ENCODE measurements around the gene CST7.

CST7 gene

DNA sequence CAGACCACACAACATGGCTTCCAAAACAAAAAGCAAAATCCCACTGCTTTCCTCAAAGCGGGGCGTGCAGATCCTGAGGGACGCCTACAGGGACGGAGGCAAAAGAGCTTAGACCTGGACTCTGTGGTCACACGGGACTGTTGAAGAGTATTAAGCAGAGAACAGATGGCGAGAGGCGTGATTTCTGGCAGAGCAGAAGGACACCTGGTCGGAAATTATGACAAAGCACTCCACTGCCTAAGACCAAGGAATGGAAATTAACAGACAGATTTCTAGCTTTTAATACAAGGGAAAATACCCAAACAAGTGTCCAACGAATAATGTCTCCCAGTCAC is 15.4 kb downstream of the CST7 start:
- no peak for DNase-seq (ENCODE audit: low read depth in 2 of 2)

DNA sequence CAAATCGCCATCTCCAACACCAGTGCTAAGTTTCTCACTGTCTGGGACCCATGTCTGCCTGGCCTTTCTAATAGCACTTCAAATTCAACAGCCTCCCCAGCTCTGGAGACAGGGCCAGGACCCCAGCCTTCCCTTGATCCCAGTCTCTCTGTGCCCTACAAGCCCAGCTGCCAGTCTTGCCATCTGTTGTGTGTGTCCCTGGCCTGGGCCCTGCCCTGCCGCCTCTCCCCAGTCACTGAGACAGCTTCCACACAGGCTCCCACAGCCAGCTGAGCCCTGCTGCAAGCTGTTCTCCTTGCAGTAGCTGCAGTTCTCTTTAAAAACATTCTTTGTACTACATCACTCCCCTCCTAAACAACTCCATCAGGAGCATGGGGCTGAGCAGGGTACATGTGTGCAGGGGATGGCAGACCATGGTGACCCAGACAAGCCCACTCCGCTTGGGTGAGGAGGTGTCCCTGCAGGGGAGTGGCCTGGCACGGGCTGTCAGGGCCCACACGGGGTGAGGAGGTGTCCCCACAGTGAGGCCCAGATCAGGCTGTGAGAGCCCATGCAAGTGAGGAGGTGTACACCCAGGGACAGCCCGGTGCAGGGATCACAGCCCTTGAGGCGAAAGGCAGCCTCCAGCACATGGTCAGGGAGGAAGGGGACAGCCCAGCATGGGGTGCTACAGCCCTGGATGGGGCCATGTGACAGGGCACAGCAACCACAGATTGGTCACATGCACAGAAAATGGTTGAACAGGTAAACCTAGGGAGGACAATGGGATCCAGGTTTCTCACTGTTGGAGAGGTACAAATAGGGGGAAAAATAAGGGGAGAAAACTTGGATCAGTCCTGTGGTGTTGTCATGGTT is 16.2 kb downstream of the CST7 start:
- no peak for DNase-seq (ENCODE audit: low read depth in 2 of 2)

DNA sequence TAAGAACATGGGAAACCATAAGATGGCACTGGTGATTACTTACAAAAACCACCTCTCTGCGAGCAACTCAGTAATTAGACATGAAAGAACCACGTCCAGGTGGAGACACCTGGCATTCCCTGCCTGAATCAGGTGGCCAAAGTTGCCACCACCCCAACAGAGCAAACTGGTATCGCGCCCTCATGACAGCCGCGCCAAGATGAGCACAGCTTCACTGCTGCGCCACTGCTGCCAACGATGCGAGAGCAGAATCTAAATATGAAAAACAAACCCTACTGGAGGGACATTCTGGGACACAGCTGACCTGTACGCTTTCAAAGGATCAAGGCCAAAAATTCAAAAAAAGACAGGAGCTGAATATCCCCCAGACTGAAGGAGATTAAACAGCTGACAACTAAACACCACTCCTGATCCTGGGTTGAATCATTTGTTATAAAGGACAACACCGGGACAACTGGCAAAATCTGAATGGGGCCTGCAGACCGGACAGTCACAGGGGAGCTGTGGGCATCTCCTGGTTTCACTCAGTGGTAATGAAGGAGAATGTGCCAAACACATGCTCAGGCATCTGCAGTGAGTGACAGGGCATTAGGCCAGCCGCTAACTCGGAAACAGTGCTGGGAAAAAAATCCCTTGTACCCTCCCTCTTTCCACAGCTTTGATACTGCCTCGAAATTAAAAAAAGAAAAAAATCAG is 17.4 kb downstream of the CST7 start:
- DNase-seq (ENCODE audit: low read depth in 2 of 2) = no peak

DNA sequence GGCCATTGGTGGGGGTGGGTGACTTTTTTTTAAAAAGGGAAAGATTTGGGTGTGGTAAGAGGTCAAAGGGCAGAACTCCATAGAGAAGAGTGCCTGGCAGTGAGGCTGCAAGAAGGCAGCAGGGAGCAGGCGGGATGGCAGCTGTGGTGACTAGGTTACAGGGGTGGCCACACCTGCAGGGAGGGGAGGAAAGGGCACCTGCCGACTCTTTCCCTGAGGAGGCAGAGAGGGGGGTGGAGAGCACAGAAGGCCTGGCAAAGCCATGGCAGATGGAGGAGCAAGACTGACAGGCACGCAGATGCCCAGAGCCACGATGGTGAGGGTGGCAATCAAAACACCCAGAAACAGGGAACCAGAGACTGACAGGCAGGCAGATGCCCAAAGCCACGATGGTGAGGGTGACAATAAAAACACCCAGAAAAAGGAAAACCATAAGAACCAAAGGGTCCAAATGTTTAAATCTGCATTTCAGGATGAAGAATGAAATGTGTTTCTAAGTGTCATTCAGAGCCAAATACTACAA is 19.3 kb downstream of the CST7 start:
- DNase-seq (ENCODE audit: low read depth in 2 of 2) = no peak

DNA sequence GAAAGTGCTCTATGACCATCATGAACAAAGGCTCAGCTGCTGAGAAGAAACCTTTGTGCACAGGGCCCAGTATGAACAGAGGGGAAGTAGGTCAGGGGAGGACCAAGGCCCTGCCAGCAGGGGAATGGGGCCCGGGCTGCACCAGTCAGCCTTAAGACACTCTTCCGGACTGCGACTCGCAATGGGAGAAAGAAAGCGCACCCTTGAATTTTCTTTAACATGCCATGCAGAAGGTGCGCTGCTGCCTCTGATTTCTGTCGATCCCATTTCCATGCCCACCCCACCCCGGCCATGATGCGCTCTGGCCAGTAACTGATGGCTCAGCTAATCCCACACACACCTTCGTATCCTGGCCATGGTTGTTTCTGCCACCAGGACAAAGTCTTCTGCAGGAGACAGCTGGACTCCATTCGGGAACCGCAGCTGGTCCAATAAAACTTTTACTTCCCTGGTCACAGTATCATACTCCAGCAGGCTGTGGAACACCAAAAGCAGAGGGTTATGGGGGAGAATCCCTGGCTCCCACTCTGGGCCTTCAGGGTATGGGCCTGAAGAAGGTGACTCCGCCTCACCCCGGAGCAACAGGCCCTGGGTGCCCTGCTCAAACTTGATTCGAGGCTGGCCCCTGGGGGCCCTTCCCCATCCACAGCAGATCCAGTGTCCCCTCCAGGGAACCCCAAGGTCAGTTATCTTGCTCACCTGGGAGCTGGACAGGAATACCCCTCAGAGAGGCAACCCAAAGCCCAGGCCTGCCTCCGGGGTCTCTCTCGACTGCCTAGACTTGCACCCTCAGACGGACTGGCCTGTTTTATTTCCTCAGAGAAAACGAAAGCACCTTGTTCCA is 20.3 kb downstream of the CST7 start:
- no peak for DNase-seq (ENCODE audit: low read depth in 2 of 2)

DNA sequence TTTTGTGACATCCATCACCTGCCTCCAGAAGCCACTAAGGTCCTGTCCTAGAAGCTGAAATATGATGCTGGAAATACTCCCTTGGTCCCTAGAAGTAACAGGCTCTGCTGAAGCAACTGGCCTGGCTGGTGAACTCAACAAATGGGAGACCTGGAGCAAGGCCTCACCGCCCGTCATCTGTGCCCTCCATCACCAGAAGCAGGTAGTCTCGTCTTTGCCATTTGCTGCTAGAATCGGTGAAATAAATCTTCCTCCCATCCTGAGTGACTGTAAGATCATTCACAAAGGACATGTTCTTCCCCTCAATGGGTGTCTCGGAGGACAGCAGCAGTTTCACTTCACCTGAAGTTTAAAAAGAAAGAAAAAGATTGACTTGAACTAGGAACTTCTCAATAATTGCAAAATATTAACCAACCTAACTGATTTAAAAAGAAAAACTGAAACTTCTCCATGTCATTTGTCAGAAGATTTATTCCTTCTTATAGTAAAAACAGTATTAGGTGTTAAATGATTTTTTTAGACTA is 21.0 kb downstream of the CST7 start:
- DNase-seq (ENCODE audit: low read depth in 2 of 2) = no peak

DNA sequence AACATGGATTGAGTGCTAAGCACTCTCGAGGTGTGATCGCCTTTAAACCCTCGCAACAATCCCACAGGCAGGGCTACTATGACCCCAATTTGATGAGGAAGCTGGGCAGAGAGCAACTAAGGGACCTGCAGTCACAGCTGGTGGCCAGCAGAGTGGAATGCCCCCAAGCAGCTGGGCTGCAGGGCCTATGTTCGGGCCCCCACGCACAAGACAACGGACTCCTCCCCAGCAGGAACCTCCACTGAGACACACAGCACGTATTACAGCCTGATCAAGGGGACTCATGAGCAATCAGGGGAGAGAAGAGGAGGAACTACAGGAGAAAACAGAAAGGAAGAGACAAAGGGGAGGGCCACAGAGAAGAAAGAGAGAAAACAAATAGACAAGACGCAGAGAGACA is 21.7 kb downstream of the CST7 start:
- DNase-seq (ENCODE audit: low read depth in 2 of 2) = no peak

DNA sequence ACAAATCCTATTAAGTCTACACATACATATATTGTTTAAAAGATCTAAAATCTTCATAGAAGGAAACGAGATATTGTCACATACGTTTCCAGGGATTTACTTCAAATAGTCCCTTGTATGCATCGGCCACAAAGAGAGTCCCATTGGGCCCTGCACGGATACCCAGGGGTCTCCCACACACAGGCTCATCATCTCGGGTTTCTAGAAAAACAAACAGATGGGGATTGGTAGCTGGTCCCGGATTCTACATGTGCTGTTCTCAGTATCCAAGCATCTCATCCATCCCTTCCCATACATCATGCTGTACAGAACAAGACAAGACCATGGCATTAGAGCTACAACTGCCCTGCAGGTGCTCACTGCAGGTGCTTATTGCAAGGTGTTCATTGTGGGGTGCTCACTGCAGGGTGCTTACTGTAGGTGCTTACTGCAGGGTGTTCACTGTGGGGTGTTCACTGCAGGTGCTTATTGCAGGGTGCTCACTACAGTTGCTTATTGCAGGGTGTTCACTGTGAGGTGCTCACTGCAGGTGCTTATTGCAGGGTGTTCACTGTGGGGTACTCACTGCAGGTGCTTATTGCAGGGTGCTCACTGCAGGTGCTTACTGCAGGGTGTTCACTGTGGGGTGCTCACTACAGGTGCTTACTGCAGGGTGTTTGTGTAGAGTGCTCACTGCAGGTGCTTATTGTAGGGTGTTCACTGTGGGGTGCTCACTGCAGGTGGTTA is 22.5 kb downstream of the CST7 start:
- no peak for DNase-seq (ENCODE audit: low read depth in 2 of 2)

DNA sequence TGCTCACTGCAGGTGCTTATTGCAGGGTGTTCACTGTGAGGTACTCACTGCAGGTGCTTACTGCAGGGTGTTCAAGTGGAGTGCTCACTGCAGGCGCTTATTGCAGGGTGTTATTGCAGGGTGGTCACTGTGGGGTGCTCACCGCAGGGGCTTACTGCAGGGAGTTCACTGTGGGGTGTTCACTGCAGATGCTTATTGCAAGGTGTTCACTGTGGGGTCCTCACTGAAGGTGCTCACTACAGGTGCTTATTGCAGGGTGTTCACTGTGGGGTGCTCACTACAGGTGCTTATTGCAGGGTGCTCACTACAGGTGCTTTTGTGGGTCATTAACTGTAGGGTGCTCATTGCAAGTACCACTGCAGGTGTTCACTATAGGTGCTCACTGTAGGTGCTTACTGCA is 23.3 kb downstream of the CST7 start:
- no peak for DNase-seq (ENCODE audit: low read depth in 2 of 2)

DNA sequence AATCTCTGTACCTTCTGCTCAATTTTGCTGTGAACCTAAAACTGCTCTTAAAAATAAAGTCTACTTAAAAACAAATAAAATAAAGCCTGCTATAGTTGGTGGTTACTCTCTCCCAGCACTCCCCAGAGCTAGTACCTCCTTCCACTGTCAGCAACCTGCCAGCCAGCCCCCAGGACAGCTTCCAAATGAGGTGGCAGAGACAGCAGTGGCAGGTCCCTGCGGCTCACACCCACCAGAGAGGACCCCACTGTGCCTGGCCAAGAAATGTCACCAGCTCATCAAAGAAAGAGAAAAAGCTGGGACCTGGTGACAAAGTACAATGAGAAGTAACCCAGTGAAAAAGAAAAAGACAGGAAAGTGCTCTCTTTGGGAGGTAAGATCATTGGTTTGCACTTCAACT is 28.3 kb downstream of the CST7 start:
- no peak for DNase-seq (ENCODE audit: low read depth in 2 of 2)

DNA sequence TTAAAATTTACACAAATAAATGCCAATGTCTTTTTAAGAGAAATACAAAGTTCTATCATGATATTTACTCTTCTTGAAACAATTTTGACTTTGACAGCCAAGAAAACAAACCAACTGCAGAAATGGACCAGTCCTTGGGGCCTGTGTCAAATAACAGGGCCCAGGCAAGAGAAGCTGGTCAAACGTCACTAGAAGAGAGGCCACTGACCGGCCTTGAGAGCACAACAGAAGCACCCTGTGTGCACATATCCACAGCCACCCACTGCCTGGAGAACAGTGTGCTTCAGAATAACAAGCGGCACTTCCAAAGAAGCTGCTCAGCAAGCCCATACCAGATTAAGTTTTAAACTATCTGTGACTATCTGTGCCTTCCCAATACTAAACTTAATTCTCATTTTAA is 28.7 kb downstream of the CST7 start:
- DNase-seq (ENCODE audit: low read depth in 2 of 2) = no peak

DNA sequence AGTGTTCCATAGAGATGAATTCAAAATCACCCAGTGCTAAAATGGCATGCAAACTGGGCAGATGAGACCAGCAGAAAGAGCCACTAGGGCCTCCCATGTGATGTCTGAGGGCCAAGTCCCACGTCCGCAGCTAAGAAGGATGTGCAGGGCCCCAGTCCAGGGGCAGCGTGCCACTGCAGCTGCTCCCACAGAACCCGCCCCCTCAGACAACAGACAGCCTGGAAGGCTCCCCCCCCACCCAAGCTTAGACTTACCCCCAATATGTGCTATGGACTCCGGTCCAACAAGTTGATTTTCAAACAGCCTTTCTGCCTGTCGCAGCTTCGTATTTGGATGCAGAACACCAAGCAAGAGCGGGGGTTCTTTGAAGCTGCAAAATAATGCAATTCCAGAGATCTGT is 29.4 kb downstream of the CST7 start:
- DNase-seq (ENCODE audit: low read depth in 2 of 2) = no peak

DNA sequence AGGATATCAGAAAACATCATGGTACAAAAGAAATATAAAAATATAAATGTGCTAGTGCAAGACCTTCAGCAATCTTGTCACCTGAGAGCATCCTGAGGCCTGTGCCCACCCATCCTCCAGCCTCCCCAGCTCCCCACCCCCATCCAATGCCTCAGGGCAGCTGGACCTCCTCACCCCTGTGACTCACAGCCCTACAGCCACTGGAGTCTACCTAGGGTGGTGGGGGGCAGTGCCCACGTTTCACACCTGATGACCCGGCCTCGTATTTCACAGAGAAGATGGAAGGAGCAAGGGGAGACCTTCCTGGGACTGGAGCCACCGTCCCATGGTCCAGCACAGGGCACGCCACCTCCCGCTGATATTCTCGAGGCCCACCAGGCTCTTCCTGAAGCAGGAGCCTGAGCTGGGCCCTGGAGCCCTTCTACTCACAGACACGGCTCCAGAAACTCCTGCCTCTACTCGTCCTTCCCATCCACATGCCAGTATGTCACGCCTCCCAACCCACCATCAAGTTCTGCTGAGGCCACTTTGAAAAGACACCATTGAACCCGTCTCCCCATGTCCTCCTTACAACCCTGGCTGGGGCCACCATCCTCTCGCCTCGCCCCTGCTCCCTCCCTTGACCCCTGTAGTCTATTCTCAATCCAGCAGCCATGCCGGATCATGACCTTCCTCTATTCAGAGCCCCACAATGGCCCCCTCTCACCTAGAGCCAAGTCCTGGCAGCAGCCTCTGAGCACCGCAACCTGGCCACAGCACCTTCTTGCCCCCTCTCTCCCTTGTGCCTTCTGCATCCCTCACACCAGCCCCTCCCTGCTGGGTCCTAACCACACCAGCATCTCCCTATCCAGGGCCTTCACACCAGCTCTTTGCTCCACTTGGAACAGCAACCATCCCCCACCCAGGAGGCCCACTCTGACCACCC is 30.2 kb downstream of the CST7 start:
- no peak for DNase-seq (ENCODE audit: low read depth in 2 of 2)

DNA sequence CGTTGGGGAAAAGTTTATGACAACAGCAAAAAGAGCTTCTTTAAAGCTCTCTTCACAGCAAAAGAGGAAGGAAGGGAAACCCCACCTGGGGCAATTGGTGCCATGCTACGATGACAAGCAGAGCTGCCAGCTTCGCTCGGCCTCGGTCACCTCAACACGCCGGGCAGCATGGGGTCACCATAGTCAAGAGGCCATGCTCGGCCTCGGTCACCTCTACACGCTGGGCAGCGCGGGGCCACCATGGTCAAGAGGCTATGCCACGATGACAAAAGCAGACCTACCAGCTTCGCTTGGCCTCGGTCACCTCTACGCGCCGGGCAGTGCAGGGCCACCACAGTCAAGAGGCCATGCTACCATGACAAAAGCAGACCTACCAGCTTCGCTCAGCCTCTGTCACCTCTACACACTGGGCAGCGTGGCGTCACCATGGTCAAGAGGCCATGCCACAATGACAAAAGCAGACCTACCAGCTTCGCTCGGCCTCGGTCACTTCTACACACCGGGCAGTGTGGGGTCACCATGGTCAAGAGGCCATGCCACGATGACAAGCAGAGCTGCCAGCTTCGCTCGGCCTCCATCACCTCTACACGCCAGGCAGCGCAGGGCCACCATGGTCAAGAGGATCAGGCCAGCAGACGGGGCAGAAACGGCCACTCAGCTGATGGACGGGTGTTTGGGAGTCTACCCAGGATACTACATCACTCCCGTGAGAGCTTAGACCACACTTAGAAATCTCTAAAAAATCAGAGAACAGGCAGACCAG is 31.4 kb downstream of the CST7 start:
- DNase-seq (ENCODE audit: low read depth in 2 of 2) = no peak

DNA sequence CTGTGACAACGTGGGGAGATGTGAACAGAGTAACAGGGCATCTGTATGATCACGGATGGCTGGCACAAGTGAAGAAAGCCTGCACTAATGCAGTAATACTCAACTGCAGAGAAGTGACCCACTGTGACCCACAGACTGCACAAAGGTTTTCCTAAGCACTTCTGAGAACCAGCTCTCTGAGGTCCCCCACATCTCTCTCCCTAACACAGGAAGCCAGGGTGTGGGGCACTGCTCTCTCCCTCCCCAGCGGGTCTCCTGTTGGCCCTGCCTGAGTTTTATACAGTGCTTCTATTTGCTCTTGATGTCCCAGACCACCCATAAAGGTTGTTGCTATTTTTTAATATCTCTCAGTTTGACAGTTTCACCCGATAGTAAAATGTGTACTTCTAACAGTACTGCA is 32.2 kb downstream of the CST7 start:
- no peak for DNase-seq (ENCODE audit: low read depth in 2 of 2)

DNA sequence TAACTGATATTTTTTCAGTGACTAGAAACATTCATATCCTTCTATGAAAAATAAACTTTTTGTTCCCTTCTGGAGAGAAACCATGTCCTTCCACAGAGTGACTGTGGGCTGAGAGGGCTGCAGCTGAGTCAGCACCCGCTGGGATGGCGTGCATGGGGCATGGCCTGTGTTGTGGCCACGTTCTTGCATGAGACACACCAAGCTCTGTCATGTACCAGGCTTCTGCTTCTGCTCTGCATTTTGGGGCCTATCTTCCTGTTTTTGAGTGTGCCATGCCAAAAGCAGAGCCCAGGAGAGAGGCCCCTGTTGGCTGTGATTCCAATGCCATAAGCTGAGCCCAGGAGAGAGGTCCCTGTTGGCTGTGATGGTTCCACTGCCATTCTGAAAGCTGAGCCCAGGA is 32.7 kb downstream of the CST7 start:
- no peak for DNase-seq (ENCODE audit: low read depth in 2 of 2)

DNA sequence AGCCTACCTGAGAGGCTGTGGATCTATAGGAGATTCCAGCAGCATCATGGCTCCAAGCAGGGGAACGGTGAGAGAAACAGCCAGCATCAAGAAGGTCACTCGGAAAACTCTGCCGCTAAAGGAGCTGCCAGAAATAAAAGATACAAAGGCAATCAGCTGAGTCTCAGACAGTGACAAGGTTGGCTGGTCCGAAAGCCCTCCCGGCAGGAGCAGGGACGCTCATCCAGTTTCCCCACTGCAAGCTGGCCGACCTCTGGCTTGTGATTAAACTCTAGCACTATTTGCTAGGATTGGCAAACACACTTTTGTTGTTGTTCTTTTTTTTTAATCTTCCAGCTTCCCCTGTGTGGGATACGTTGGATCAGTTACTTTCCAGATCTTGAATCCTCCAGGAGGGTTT is 34.8 kb downstream of the CST7 start:
- DNase-seq (ENCODE audit: low read depth in 2 of 2) = no peak

DNA sequence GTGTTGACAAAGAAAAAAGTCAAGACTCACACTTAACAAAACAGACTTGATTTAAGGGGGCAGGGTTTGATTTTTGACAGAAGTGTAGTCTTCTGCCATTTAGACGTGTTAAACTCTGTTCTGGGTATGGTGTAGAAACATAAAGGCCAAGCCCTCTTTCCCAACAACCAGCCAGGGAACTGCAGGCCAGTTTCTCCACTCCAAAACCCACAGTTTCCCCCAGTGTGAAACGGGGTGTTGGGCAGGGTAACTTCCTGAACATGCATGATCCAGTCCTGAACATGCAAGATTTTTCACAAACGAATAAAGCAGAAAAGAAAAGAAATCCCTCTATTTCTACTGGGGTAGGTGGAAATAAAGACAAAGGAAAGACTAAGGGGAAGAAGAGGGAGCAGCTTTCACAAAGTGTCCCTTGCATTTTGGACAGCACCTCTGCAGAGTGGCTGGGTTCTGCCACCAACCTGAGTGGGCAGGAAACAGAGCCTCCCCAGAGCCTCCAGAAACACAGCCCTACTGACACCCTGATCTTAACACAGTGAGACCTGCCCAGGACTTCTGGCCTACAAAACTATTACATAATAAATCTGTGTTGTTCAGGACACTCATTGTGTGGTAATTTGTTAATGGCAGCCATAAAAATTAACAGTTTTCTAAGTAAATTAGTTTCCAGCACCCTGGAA is 36.0 kb downstream of the CST7 start:
- no peak for DNase-seq (ENCODE audit: low read depth in 2 of 2)

DNA sequence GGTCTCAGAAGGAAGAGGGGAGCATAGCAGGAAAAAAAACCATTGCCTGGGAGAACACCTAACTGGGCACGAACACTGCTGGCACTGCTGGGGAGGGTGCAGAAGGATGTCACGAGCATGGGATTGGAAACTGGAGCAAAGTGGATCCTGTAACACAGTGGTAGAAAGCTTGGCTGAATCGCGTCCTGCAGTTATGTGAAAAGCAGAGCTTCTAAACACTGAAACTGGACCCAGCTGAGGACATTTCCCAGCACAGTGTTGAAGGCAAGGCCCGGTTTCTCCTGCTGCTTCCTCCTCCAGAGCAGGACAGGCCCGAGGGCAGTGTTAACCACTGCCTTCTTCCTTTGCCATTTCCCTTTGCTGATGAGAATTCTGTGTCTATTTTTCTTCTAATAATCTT is 36.7 kb downstream of the CST7 start:
- no peak for DNase-seq (ENCODE audit: low read depth in 2 of 2)
